ENCODE results near the gene ME2. TPM values are rescaled to one million over a fixed set of nuclear protein-coding genes. Genes with fewer than 3 reads are reported as not detected.
"Not testable (repeated sequence)": the region's sequence is repeated elsewhere in the genome, so short reads cannot be mapped to it uniquely, and the experiment has no call there.

Gene ME2
- total RNA-seq, 1 donor from 2014 or later: 40.5 TPM

GRCh38 chr18:50970006-50970405, 91.1 kb downstream of the ME2 start:
- H3K36me3 ChIP-seq: peaks cover 7% of the 10 kb centered on the region
- intact Hi-C loops (cut with DNase I): no loop called here
- no peaks in the 10 kb centered on the region for H3K9me3 ChIP-seq
- ATAC-seq: no peak
- no peak overlapping the region for H3K4me3 ChIP-seq
- H3K27me3 ChIP-seq: no peaks in the 10 kb centered on the region
- H3K4me1 ChIP-seq: peaks cover 15% of the 10 kb centered on the region
- TF ChIP-seq CTCF (IDR thresholded peaks at IDR 0.05): no peak
- no peak overlapping the region for H3K27ac ChIP-seq
- peak; percentile 71 for DNase-seq

- ATAC-seq; H3K27me3 ChIP-seq; H3K4me3 ChIP-seq; DNase-seq; intact Hi-C loops (cut with DNase I); H3K27ac ChIP-seq; H3K9me3 ChIP-seq: not testable (repeated sequence)
- Histone ChIP-seq H3K36me3 (peaks cover 30% of the 10 kb centered on the region), H3K4me1 (peaks cover 15% of the 10 kb centered on the region)
These were observed 93.5 kb downstream of the ME2 start for GRCh38 chr18:50972404-50972803.

- DNase-seq: no peak
- ATAC-seq: peak; percentile 73
- Histone ChIP-seq H3K27ac (no peak overlapping the region), H3K4me1 (peaks cover 15% of the 10 kb centered on the region), H3K4me3 (no peak overlapping the region), H3K9me3 (no peaks in the 10 kb centered on the region), H3K36me3 (peaks cover 41% of the 10 kb centered on the region), H3K27me3 (no peaks in the 10 kb centered on the region)
- TF ChIP-seq CTCF (IDR thresholded peaks at IDR 0.05): no peak
- intact Hi-C loops (cut with DNase I): no loop called here
These were observed 94.6 kb downstream of the ME2 start for GRCh38 chr18:50973367-50974126.

- no peak for ATAC-seq
- no peaks in the 10 kb centered on the region for H3K9me3 ChIP-seq
- H3K36me3 ChIP-seq: peaks cover 42% of the 10 kb centered on the region
- no peak overlapping the region for H3K4me3 ChIP-seq
- TF ChIP-seq CTCF (IDR thresholded peaks at IDR 0.05): no peak
- intact Hi-C loops (cut with DNase I): no loop called here
- no peaks in the 10 kb centered on the region for H3K4me1 ChIP-seq
- no peak for DNase-seq
- no peak overlapping the region for H3K27ac ChIP-seq
- no peaks in the 10 kb centered on the region for H3K27me3 ChIP-seq
These were observed 98.3 kb downstream of the ME2 start for GRCh38 chr18:50977037-50977760.

- no peak overlapping the region for H3K27ac ChIP-seq
- no peak for TF ChIP-seq CTCF (IDR thresholded peaks at IDR 0.05)
- no peaks in the 10 kb centered on the region for H3K4me1 ChIP-seq
- ATAC-seq (no peak), DNase-seq (no peak)
- no peak overlapping the region for H3K4me3 ChIP-seq
- no peaks in the 10 kb centered on the region for H3K27me3 ChIP-seq
- intact Hi-C loops (cut with DNase I): no loop called here
- peaks cover 39% of the 10 kb centered on the region for H3K36me3 ChIP-seq
- no peaks in the 10 kb centered on the region for H3K9me3 ChIP-seq
These were observed 102.5 kb downstream of the ME2 start for GRCh38 chr18:50981381-50981780.

GRCh38 chr18:50982086-50982801, 103.3 kb downstream of the ME2 start:
- Histone ChIP-seq H3K4me3 (no peak overlapping the region), H3K27me3 (no peaks in the 10 kb centered on the region), H3K36me3 (peaks cover 30% of the 10 kb centered on the region), H3K27ac (no peak overlapping the region), H3K4me1 (no peaks in the 10 kb centered on the region), H3K9me3 (no peaks in the 10 kb centered on the region)
- intact Hi-C loops (cut with DNase I): no loop called here
- no peak for ATAC-seq
- DNase-seq: no peak
- TF ChIP-seq CTCF (IDR thresholded peaks at IDR 0.05): no peak
